Lower lobe of right lung (tissue), 2 donors: ENCODE results near the gene ZP4. TPM values are rescaled to one million over a fixed set of nuclear protein-coding genes. Genes with fewer than 3 reads are reported as not detected.
"Not testable (repeated sequence)": the region's sequence is repeated elsewhere in the genome, so short reads cannot be mapped to it uniquely, and the experiment has no call there.

ENCODE experiments used
- ATAC-seq, 2 donors: fragments of 200-7000 bp; cut with Tn5 transposase; one replicate each; pipeline ENCODE4 v1.9.1; 2020 to 2022; ENCODE audit warnings: mild to moderate bottlenecking in 2 of 2, moderate library complexity in 2 of 2
- DNase-seq: peaks from one replicate; pipeline ENCODE4 v3.0.0-alpha.2; 2020
- H3K27ac ChIP-seq: fragments of 200-600 bp; one replicate; pipeline ENCODE4 v1.8.0; 2022
- H3K27me3 ChIP-seq: fragments of 200-600 bp; one replicate; pipeline ENCODE4 v1.8.0; 2022; ENCODE audit warnings: low read depth
- H3K36me3 ChIP-seq: fragments of 200-600 bp; one replicate; pipeline ENCODE4 v1.8.0; 2022; ENCODE audit warnings: mild to moderate bottlenecking
- H3K4me1 ChIP-seq: fragments of 200-600 bp; one replicate; pipeline ENCODE4 v1.8.0; 2022
- H3K4me3 ChIP-seq: fragments of 200-600 bp; one replicate; pipeline ENCODE4 v1.8.0; 2022; ENCODE audit warnings: mild to moderate bottlenecking
- H3K9me3 ChIP-seq: fragments of 200-600 bp; one replicate; pipeline ENCODE4 v1.8.0; 2022
- CTCF ChIP-seq: fragments of 200-600 bp; IDR thresholded peaks from one replicate; pipeline ENCODE4 v1.8.0; 2022; ENCODE audit warnings: antibody characterized with exemption, mild to moderate bottlenecking
- intact Hi-C: fragments of 100-400 bp; cut with DNase I; formaldehyde crosslinking; loops from one replicate; pipeline ENCODE4 v1.11.0; 2022
- total RNA-seq: library from RNA; stranded (reverse); fragmentation: NEBNext Ultra II Directional; extraction: Animal tissue kit (Norgen Biotek cat#: 25700); gene quantifications from one replicate; pipeline ENCODE4 v1.2.1, GENCODE V29; 2021
- donor health status: DM: no; HTN: yes; CAD: no; lungs with severe emphysema.

ZP4 gene
- total RNA-seq, 1 donor from 2014 or later = not detected

- ATAC-seq = no peak
These were observed 33.3 kb downstream of the ZP4 start for GRCh38 chr1:237857455-237857854.

GRCh38 chr1:237852342-237852741 lies 38.4 kb downstream of the ZP4 start:
- intact Hi-C loops = no loop called here

More at GRCh38 chr1:237857455-237857854, 33.3 kb downstream of the ZP4 start:
- no peak for TF ChIP-seq CTCF
- Histone ChIP-seq H3K36me3 (no peaks in the 10 kb centered on the region), H3K9me3 (no peaks in the 10 kb centered on the region), H3K27ac (no peak overlapping the region), H3K4me3 (no peak overlapping the region), H3K4me1 (no peaks in the 10 kb centered on the region), H3K27me3 (no peaks in the 10 kb centered on the region)
- no peak for DNase-seq
- intact Hi-C loops = no loop called here

GRCh38 chr1:237851210-237851845 lies 39.4 kb downstream of the ZP4 start:
- Histone ChIP-seq H3K27me3 (no peaks in the 10 kb centered on the region), H3K36me3 (no peaks in the 10 kb centered on the region), H3K9me3 (no peaks in the 10 kb centered on the region), H3K4me3 (no peak overlapping the region), H3K4me1 (no peaks in the 10 kb centered on the region), H3K27ac (no peak overlapping the region)
- intact Hi-C loops = no loop called here
- DNase-seq (peak; percentile 52), ATAC-seq (no peak)
- TF ChIP-seq CTCF = peak; percentile 29

More at GRCh38 chr1:237852342-237852741, 38.4 kb downstream of the ZP4 start:
- ATAC-seq (no peak), DNase-seq (no peak)
- H3K4me1 ChIP-seq = no peaks in the 10 kb centered on the region
- no peak overlapping the region for H3K4me3 ChIP-seq
- H3K9me3 ChIP-seq = no peaks in the 10 kb centered on the region
- no peaks in the 10 kb centered on the region for H3K27me3 ChIP-seq
- no peaks in the 10 kb centered on the region for H3K36me3 ChIP-seq
- TF ChIP-seq CTCF = no peak
- H3K27ac ChIP-seq = no peak overlapping the region

GRCh38 chr1:237843516-237843915 lies 47.2 kb downstream of the ZP4 start:
- H3K9me3 ChIP-seq, H3K27me3 ChIP-seq, H3K36me3 ChIP-seq, ATAC-seq, intact Hi-C loops, H3K27ac ChIP-seq, DNase-seq, H3K4me3 ChIP-seq, H3K4me1 ChIP-seq: not testable (repeated sequence)

- Histone ChIP-seq H3K27me3 (no peaks in the 10 kb centered on the region), H3K27ac (no peak overlapping the region), H3K36me3 (no peaks in the 10 kb centered on the region), H3K9me3 (no peaks in the 10 kb centered on the region), H3K4me3 (no peak overlapping the region), H3K4me1 (no peaks in the 10 kb centered on the region)
- intact Hi-C loops = no loop called here
- ATAC-seq = no peak
- TF ChIP-seq CTCF = no peak
- DNase-seq = no peak
These were observed 49.2 kb downstream of the ZP4 start for GRCh38 chr1:237841485-237841884.

- no peak overlapping the region for H3K4me3 ChIP-seq
- no peak for TF ChIP-seq CTCF
- intact Hi-C loops = no loop called here
- ATAC-seq = peak in 1 of 2 donors; percentile 34
- H3K4me1 ChIP-seq = no peaks in the 10 kb centered on the region
- H3K9me3 ChIP-seq = no peaks in the 10 kb centered on the region
- DNase-seq = no peak
- no peaks in the 10 kb centered on the region for H3K27me3 ChIP-seq
- no peak overlapping the region for H3K27ac ChIP-seq
- no peaks in the 10 kb centered on the region for H3K36me3 ChIP-seq
These were observed 51.7 kb downstream of the ZP4 start for GRCh38 chr1:237838904-237839534.
